GM18498 (cell line): Measurements from ENCODE around the gene CYB5R4.
"Not testable (repeated sequence)": the region's sequence is repeated elsewhere in the genome, so short reads cannot be mapped to it uniquely, and the experiment has no call there.

ENCODE experiments used
- ATAC-seq: cut with Tn5 transposase; IDR thresholded peaks from one replicate; pipeline ENCODE4 v1.9.1; 2021; ENCODE audit warnings: mild to moderate bottlenecking, moderate library complexity; ENCODE audit not compliant: unreplicated experiment

CYB5R4 gene

DNA sequence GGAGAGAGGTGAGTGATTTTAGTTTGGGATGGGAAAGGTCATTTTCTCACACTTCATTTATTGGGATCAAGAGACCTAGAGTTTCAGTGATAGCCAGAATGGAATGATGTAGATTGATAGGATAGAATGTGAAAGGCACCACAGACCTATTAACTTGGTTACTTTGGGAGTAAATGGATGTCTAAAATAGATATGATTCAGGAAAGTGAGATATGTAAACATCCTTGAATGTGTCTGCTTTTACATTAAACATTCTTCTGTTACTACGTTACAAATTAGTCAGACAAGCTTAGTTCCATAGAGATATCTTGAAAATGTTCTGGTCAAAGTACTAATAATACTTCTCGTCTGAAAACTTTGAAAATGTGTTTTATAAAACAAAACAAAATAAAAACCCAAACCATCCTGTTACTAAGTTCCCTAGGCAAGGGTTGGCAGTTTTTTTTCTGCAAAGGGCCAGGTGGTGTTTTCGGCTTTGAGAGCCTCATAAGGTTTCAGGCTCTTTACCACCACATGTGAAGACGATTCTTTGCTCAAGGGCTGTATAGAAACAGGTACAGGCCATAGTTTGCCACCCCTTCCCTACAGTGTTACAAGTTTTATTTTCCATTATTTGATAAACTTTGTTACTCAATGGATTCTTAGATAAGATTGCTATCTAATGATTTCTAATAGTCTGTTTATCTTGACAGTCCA is 3.4 kb downstream of the CYB5R4 start:
- ATAC-seq = no peak

DNA sequence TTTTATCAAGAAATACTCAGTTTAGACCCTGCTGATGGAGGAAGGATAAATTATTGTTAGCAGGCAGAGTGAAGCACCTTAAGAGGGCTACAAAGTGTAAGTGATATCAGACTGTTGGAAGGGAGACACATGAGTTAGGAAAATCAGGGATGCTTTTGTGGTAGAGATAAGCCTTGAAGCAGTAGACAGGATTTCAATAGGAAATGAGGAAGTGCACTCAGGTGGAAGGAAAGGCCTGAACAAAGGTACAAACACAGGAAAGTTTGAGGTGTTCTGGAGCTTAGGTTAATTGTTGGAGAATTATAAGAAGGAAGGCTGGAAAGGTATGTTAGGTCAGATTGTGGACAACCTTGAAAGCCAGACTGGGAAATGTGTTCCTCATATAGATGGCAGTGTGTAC is 7.6 kb downstream of the CYB5R4 start:
- ATAC-seq = no peak

DNA sequence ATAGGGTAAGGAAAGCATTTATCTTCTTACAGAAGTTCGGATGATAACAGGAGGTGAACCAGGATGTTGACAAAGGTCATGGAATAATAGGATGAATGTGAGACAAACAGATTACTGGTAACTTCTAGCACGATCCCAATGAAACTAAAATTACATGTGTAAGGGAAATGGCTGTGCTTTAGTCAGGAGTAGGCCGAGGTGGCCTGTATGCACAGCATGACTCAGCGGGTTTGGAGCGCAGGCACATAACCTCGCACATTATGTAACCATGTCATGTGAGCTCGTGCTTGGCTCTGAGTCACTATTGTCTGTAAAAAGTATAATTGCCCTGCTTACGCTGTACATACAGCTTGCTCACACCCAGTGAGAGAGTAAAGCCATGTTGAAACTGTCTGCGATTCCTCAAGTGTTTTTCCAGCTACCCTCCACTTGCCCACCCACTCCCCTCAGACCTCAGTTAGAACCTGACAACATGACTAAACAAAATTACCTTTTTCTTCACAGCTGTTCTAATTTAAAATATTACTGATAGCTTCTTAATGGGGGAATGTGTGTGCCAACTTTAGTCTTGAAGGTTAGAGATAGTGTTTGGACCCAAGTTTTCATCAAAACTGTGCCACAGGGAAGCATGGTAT is 8.2 kb downstream of the CYB5R4 start:
- no peak for ATAC-seq

DNA sequence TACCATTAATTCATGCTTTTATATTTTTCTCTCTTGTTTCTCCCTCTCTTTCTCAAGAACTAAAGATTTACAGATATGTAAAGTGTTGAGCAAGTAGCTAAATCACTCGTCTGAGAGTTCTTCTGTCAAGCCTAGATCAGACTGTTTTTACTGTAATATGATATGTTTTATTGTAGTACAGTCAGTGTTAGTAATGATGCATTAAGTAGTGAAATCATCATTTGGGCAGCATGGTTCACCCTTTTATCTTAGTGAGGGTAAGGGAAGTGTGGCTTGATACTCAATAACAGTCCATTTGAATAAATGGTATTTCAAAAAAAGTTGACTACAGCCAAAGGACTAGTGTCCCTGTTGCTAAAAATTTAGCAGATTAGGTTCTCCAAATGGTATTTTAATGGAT is 9.2 kb downstream of the CYB5R4 start:
- ATAC-seq = no peak

DNA sequence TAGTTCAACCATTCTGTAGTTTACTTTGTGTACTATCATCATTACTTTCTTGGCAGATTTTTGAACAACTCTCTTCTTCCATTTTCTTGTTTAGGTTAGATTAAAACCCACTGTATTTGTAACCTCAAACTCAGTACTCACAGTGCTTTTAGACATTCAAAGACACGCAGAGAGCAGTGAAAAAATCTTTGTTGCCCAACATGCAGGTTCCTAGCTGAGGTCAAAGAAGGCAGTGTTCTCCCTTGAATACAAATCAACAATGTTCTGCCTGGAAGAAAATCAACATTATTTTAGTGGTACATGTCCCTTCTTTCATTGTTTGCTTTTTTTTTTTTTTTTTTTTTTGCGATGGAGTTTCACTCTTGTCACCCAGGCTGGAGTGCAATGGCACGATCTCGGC is 11.2 kb downstream of the CYB5R4 start:
- no peak for ATAC-seq

DNA sequence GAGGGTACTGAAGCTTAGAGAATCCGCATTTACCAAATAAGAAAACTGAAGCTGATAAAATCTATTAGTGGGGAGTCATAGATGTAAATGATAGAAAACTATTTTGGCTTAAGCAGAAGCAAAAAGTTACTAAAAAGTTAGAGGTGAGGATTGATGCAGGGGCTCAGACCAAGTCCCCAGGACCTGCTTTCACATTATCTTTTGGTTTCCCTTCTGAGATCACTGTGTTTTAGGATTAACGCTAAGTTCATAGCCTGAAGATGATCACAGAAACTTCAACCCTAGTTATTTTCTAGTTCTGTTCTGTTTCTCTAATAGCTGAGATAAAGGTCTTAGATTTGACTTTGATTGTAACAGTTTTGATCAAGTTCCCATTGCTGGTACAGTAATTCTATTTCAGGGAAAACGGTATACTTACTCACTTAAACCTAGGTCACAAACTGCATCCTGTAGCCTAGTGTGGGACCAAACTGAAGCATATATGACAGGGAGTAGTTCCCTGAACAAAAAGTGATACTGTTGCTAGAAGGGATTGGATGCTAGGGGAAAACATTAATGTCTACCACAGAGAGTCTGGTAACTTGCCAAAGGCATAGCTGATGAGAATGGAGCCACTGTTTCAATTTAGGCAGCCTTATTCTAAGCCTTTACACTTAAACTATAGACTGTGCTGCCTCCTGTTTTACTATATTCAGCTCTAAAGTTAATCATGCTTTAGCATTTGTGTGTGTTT is 13.1 kb downstream of the CYB5R4 start:
- ATAC-seq = peak; percentile 60

DNA sequence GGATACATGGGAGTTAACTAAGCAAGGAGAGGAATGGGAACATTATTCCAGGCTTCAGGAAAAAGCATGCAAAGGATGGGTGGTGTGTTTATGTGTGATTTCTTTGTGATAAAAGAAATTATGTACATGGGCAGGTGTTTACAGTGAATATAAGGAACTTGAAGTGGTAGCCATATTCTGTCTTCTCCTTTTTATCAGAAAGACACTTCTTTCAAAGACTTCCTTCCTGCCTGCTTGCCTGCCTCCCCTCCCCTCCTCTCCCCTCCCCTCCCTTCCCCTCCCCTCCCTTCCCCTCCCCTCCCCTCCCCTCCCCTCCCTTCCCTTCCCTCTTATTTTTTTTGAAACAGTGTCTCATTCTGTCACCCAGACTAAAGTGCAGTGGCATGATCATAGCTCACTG is 14.4 kb downstream of the CYB5R4 start:
- no peak for ATAC-seq

DNA sequence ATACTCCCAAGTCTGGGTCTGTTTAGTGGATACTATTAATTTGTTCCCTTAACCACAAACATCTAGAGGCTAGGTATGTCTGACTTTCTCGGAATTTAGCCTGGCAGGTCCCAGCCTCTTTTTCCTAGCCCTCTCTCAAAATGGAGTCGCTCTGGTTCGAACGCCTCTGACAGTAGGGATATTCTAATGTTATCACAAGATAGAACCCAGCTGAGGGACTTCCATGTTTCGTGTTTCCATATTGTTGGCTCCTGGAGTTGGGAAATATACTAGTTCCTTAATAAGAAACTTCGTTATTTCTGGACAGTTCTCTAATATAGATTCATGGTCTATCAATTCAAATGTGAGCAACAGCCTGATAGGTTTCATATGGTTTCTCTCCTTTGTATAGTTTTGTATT is 16.4 kb downstream of the CYB5R4 start:
- no peak for ATAC-seq

DNA sequence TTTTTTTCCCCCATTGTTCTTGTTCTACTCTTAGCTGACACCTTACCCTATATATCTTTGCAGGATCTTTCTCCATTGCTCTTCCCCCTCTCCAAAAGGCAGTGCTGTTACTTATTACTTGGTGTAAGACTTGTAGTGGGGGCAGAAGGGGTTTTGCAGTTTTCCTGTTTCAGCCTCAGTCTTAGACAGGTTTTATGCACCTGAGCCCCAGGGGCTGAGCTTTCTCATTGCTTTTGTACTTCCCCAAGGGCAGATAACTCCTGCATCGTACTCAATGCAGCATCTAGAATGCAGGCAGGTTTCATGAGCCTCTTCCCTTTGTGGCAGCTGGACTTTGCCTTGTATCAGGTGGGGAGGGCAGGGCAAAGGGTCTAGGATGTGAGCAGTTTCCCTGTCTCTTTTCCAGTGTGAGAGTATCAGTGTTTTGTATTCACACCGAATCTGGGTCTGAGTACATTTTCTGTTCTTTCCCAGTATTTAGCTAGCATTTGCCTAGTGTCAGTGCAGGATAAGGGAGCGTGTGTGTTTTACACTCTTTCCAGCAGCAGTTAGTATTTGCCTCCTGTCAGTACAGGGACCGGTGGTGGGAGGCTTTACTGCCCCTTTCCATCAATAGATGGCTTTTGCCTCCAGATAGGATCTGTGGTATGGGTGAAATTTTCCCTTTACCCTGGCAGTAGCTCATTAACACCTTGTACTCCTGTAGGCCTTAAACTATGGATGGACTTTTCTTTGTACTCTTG is 19.6 kb downstream of the CYB5R4 start:
- no peak for ATAC-seq

DNA sequence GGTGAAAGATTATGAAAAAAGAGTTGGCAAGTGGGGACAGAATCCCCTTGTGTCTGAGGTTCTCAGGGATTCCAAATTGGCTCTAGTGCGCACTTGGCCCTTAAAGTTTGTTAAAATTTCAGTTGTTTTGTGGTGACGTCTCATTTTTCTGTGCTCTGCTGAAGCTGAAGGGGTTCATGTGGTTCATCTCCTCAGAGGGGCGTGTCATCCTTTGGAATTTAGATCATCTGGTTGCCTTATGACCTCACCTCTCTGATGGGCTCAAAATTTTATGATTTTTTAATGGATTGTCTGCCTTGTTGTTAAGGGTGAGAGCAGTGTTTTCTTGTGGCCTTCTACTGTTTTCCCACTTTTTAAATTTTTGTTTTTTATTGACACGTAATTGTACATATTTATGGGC is 20.3 kb downstream of the CYB5R4 start:
- ATAC-seq = no peak

DNA sequence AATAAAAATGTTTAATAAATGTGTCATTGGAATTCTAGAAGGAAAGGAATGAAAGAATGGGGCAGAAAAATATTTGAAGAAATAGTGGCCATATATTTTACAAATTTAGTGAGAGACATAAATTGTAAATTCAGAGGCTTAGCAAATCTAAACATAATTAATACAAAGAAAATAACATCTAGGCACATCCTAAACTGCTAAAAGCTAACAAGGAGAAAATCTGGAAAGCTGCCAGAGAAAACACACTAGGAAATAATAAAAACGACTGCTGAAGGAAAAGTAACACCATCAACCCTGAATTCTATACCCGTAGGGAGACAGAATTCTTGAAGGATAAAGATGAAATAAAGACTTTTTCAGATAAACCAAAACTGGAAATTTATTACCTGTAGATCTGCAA is 23.8 kb downstream of the CYB5R4 start:
- ATAC-seq = no peak

DNA sequence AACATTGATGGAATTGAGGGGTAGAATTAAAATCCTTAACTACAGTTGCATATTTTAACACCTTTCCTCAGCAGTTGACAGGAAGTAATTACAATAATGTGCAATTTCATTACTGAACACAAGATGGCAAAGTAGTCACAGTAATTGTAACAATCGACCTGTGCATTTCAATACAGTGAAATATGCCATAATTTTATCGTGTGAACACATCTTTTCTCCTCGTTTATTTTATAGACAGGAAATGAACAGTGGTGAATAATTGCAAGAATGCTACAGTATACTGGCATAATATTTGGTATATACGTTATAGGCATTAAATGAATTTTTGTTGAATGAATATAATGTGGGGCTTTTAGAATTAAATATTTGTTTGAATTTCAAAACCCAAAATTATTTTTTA is 25.0 kb downstream of the CYB5R4 start:
- ATAC-seq = peak; percentile 91

DNA sequence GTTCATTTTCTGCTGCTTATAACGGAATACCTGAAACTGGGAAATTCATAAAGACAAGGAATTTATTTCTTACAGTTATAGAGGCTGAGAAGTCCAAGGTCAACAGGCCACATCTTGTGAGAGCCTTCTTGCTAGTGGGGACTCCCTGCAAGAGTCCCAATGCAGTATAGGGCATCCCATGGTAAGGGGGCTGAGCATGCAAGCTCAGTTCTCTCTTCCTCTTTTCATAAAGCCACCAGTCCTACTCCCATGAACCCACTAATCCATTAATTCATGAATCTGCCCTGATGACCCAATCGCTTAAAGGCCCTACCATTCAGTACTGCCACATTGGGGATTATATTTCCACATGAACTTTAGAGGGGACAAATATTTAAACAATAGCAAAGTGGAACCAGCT is 26.5 kb downstream of the CYB5R4 start:
- ATAC-seq = no peak

DNA sequence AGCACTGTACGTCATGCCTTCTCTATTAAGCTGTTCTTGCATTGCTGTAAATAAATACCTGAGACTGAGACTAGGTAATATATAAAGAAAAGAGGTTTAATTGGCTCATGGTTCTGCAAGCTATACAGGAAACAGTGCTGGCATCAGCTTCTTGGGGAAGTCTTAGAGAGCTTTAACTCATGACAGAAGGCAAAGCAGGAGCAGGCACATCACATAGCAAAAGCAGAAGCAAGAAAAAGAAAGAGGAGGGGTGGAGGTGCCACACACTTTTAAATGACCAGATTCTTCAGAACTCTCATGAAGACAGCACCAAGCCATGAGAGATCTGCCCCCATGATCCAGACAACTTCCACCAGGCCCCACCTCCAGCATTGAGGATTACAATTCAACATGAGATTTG is 30.1 kb downstream of the CYB5R4 start:
- no peak for ATAC-seq

DNA sequence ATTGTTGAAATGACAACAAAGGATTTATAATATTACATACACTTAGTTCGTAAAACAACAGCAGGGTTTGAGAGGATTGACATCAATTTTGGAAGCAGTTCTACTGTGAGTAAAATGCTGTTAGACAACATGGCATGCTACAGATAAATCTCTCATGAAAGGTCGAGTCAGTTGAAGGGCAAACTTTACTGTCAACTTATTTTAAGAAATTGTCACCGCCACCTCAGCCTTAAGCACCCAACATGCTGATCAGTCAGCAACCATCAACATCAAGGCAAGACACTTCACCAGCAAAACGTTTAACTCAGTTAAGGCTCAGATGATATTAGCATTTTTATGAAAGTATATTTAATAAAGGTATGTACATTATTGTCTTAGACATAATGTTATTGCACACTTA is 31.0 kb downstream of the CYB5R4 start:
- no peak for ATAC-seq

DNA sequence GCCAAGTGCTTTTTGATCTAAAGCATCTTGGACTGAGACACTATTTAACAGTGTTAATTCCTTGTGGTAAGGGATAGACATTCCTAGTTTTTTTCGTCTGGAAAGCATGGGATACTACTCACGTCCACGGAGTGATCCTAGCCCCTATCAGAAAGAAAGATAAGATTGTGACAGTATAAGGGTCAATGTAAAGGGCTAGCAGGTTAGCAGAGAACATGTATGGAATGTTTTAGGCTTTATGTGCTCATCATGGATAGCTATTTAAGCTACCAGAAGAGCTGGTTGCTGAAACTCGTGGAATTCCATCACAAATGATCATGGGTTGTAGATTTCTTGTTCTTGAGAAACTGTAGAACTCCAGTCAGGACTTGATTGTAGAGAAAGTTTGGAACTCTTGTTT is 32.1 kb downstream of the CYB5R4 start:
- no peak for ATAC-seq

DNA sequence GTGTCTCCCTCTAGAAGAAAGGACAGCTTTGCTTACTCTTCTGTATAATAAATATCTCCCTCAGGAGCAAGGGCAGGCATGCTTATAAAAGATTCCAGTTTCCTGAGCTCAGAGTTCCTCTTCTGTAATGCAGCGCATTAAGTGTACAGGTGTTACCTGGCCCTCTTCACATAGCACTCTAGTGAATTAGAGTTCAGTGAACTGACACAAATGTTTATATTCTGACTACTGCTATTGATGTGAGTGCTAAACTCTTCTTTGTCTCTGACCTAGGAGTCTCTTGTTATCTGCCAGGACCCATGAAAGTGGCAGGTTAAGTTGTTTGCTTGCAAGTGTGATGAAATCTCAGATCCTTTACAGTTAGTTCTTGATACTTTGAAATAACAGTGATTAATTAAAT is 33.5 kb downstream of the CYB5R4 start:
- ATAC-seq = no peak

DNA sequence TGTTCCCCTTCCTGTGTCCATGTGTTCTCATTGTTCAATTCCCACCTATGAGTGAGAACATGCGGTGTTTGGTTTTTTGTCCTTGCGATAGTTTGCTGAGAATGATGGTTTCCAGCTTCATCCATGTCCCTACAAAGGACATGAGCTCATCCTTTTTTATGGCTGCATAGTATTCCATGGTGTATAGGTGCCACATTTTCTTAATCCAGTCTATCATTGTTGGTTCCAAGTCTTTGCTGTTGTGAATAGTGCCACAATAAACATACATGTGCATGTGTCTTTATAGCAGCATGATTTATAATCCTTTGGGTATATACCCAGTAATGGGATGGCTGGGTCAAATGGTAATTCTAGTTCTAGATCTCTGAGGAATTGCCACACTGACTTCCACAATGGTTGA is 37.6 kb downstream of the CYB5R4 start:
- ATAC-seq = not testable (repeated sequence)

DNA sequence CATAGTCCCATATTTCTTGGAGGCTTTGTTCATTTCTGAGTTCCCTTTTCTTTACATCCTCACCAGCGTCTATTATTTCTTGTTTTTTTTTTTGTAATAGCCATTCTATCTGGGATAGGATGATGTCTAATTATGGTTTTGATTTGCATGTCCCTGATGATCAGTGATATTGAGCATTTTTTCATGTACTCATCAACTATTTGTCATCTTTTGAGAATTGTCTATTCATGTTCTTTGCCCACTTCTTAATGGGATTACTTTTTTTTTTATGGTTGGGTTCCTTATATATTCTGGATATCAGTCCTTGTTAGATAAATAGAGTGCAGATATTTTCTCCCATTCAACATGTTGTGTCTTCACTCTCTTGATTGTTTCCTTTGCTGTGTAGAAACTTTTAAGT is 42.1 kb downstream of the CYB5R4 start:
- no peak for ATAC-seq

DNA sequence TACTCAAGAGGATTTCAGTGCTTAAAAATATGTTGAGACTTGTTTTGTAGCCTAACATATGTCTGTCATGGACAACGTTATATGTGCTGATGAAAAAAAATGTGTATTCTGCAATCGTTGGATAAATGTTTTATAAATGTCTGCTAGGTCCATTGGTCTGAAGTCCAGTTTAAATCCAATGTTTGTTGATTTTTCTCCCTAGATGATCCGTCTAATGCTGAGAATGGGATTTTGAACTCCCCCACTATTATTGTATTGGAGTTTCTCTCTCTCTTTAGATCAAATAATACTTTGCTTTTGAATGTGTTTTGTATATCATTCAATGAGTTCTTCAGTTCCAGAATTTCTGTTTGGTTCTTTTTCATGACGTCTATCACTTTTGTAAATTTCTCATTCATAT is 44.9 kb downstream of the CYB5R4 start:
- no peak for ATAC-seq

DNA sequence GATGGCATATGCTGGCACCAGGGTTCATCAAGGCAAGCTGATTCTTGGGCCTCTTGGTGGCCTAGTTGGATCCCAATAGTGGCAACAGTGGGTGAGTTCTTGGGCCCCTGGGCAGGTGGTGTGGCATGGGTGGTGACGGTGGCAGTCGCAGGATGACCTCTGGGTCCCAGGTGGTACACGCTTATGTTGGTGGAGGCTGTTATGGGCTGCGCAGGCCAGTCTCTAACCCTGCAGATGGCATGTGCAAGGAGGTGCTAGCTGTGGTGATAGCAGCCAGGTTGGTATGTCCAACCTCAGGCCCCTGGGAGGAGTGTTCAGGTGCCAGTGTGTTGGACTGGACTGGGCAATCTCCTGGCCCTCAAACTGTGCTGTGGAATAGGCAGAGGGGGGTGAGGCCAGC is 46.2 kb downstream of the CYB5R4 start:
- no peak for ATAC-seq
